SH-SY5Y (cell line): ENCODE measurements around the gene EPHX1.

Source experiments
- GATA2 ChIP-seq: IDR thresholded peaks from 2 replicates; pipeline ENCODE4 v1.6.1; 2011; ENCODE audit warnings: mild to moderate bottlenecking, low read depth, low read length
- GATA3 ChIP-seq: IDR thresholded peaks from 2 replicates; pipeline ENCODE4 v1.6.1; 2011; ENCODE audit warnings: low read depth, mild to moderate bottlenecking, low read length, moderate library complexity

DNA sequence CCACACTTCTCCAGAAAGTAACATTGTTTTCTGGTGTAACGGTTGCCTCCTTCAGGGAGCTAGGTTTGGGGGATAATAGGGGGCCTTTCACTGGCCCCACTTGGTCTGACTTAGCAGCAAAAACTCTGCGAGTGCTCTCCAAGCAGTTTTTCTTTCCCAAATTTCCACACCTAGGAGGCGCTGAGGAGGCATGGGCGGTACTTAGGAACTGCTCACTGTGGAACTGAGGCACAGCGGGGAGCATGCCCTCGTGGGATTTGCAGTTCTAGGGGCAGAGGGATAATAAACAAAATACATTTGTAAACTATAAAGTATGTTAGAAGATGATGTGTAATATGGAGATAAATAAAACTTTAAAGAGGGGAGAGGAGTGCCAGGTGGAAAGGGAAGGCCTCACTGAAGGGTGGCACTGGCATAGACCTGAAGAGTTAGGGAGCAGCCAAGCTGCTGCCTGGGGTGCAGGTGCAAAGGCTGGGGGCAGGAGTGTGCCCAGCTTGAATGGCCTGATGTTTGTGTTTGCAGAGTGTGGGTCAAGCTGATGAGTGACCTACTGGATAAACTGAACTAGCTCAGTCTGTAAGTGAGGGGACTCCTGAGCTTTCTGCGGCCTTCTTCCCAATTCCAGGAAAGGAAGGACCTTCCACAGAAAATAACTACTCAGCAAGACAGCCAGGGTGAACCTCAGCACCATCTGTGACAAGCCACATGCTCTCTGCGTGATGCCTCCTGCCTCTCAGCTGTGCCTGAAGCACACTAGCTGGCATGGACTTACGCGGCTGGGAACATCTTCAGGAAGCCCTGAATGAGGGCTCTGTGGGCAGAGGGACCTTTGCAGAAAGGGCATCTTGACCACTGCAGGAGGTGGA, 1.9 kb downstream of the EPHX1 start:
- TF ChIP-seq GATA2: no peak
- no peak for TF ChIP-seq GATA3
